H9 (cell line): ENCODE results near the gene LYST. TPM values are rescaled to one million over a fixed set of nuclear protein-coding genes. Genes with fewer than 3 reads are reported as not detected.

ENCODE experiments used
- DNase-seq: peaks from one replicate; pipeline ENCODE4 v3.0.0-alpha.2; 2017
- H2AFZ ChIP-seq: one replicate; pipeline ENCODE4 v1.6.1; 2013; ENCODE audit warnings: mild to moderate bottlenecking, low read length, control low read depth, moderate library complexity
- H2AK5ac ChIP-seq: 2 replicates; pipeline ENCODE4 v1.6.1; 2013; ENCODE audit warnings: low read length, control low read depth, mixed read lengths; ENCODE audit not compliant: insufficient read length
- H2BK120ac ChIP-seq: one replicate; pipeline ENCODE4 v1.6.1; 2013; ENCODE audit warnings: low read depth, mild to moderate bottlenecking, low read length, control low read depth, inconsistent platforms; ENCODE audit not compliant: poor library complexity, severe bottlenecking
- H2BK12ac ChIP-seq: 2 replicates; pipeline ENCODE4 v1.6.1; 2013; ENCODE audit warnings: low read length, control low read depth, mixed read lengths, low read depth; ENCODE audit not compliant: insufficient read length
- H2BK15ac ChIP-seq: 2 replicates; pipeline ENCODE4 v1.6.1; 2013; ENCODE audit warnings: low read depth, low read length, control low read depth
- H2BK20ac ChIP-seq: one replicate; pipeline ENCODE4 v1.6.1; 2013; ENCODE audit warnings: low read depth, mild to moderate bottlenecking, low read length, control low read depth, inconsistent platforms; ENCODE audit not compliant: poor library complexity, severe bottlenecking
- H2BK5ac ChIP-seq: 2 replicates; pipeline ENCODE4 v1.6.1; 2013; ENCODE audit warnings: low read length, control low read depth, mixed read lengths; ENCODE audit not compliant: insufficient read length
- H3K14ac ChIP-seq: 2 replicates; pipeline ENCODE4 v1.6.1; 2013; ENCODE audit warnings: low read length, control low read depth; ENCODE audit not compliant: insufficient read depth
- H3K18ac ChIP-seq: 2 replicates; pipeline ENCODE4 v1.6.1; 2013; ENCODE audit warnings: low read depth, mild to moderate bottlenecking, mixed read lengths, low read length, control low read depth; ENCODE audit not compliant: insufficient read length
- H3K23ac ChIP-seq: 2 replicates; pipeline ENCODE4 v1.6.1; 2013; ENCODE audit warnings: low read length, control low read depth, mixed read lengths, low read depth; ENCODE audit not compliant: insufficient read length
- H3K23me2 ChIP-seq: 2 replicates; pipeline ENCODE4 v1.6.1; 2013; ENCODE audit warnings: low read depth, mild to moderate bottlenecking, mixed read lengths, low read length, control low read depth; ENCODE audit not compliant: insufficient read length, poor library complexity, severe bottlenecking
- H3K27ac ChIP-seq: 2 replicates; pipeline ENCODE4 v1.5.1; 2013; ENCODE audit warnings: low read length, control low read depth, mixed read lengths, low read depth; ENCODE audit not compliant: insufficient read length
- H3K27me3 ChIP-seq: 2 replicates; pipeline ENCODE4 v1.6.1; 2013; ENCODE audit warnings: low read length, control low read depth, inconsistent platforms; ENCODE audit not compliant: insufficient read depth
- H3K4ac ChIP-seq: 2 replicates; pipeline ENCODE4 v1.6.1; 2013; ENCODE audit warnings: low read depth, mild to moderate bottlenecking, control low read depth, inconsistent platforms, low read length, moderate library complexity
- H3K4me1 ChIP-seq: 2 replicates; pipeline ENCODE4 v1.6.1; 2013; ENCODE audit warnings: low read length, control low read depth, inconsistent platforms; ENCODE audit not compliant: insufficient read depth
- H3K4me2 ChIP-seq: 2 replicates; pipeline ENCODE4 v1.6.1; 2013; ENCODE audit warnings: low read length, control low read depth, mixed read lengths; ENCODE audit not compliant: insufficient read length, insufficient read depth
- H3K56ac ChIP-seq: 2 replicates; pipeline ENCODE4 v1.6.1; 2013; ENCODE audit warnings: low read depth, mild to moderate bottlenecking, mixed read lengths, low read length, control low read depth; ENCODE audit not compliant: insufficient read length
- H3K79me1 ChIP-seq: 2 replicates; pipeline ENCODE4 v1.6.1; 2013; ENCODE audit warnings: low read depth, mild to moderate bottlenecking, moderate library complexity, low read length, control low read depth, inconsistent platforms; ENCODE audit not compliant: insufficient read depth, poor library complexity, severe bottlenecking
- H3K79me2 ChIP-seq: 2 replicates; pipeline ENCODE4 v1.6.1; 2013; ENCODE audit warnings: low read length, control low read depth, inconsistent platforms; ENCODE audit not compliant: insufficient read depth
- H3K9ac ChIP-seq: 2 replicates; pipeline ENCODE4 v1.6.1; 2013; ENCODE audit warnings: low read length, control low read depth, mixed read lengths; ENCODE audit not compliant: insufficient read length; ENCODE audit errors: extremely low read depth
- H3K9me3 ChIP-seq: one replicate; pipeline ENCODE4 v1.6.1; 2013; ENCODE audit warnings: low read depth, low read length, inconsistent platforms; ENCODE audit not compliant: control insufficient read depth
- H3T11ph ChIP-seq: one replicate; pipeline ENCODE4 v1.6.1; 2013; ENCODE audit warnings: mild to moderate bottlenecking, low read length, control low read depth, inconsistent platforms
- H4K20me1 ChIP-seq: one replicate; pipeline ENCODE4 v1.6.1; 2013; ENCODE audit not compliant: control insufficient read depth, insufficient read length, insufficient read depth
- H4K5ac ChIP-seq: 2 replicates; pipeline ENCODE4 v1.6.1; 2013; ENCODE audit warnings: low read depth, mild to moderate bottlenecking, mixed read lengths, low read length, control low read depth; ENCODE audit not compliant: insufficient read length
- H4K8ac ChIP-seq: replicated peaks from 2 replicates; pipeline ENCODE4 v1.6.1; 2013; ENCODE audit warnings: low read length, control low read depth, mixed read lengths, low read depth; ENCODE audit not compliant: insufficient read length
- H4K91ac ChIP-seq: 2 replicates; pipeline ENCODE4 v1.6.1; 2013; ENCODE audit warnings: low read depth, mild to moderate bottlenecking, moderate library complexity, mixed read lengths, low read length, control low read depth; ENCODE audit not compliant: insufficient read length
- H3K27ac Mint-ChIP-seq, 3 experiments: 2 replicates in 2 of 3; 3 replicates in 1 of 3; pipeline ENCODE4 v1.8.0; 2020 to 2021; ENCODE audit warnings: mixed read lengths in 3 of 3, mild to moderate bottlenecking in 1 of 3, moderate library complexity in 1 of 3
- H3K27me3 Mint-ChIP-seq: 2 replicates; pipeline ENCODE4 v1.8.0; 2021; ENCODE audit warnings: low read depth, mild to moderate bottlenecking, moderate library complexity, mixed read lengths
- H3K36me3 Mint-ChIP-seq, 3 experiments: 2 replicates in 2 of 3; 3 replicates in 1 of 3; pipeline ENCODE4 v1.8.0; 2020 to 2021; ENCODE audit warnings: low read depth in 3 of 3, mixed read lengths in 3 of 3; ENCODE audit not compliant: insufficient read depth in 1 of 3
- H3K4me1 Mint-ChIP-seq, 2 experiments: 2 replicates each; pipeline ENCODE4 v1.8.0; 2020; ENCODE audit warnings: mixed read lengths in 2 of 2
- H3K4me3 Mint-ChIP-seq, 2 experiments: 2 replicates in 1 of 2; 3 replicates in 1 of 2; pipeline ENCODE4 v1.8.0; 2020 to 2021; ENCODE audit warnings: mild to moderate bottlenecking in 2 of 2, mixed read lengths in 2 of 2, moderate library complexity in 1 of 2
- H3K9me3 Mint-ChIP-seq, 2 experiments: 2 replicates in 1 of 2; 3 replicates in 1 of 2; pipeline ENCODE4 v1.8.0; 2020; ENCODE audit warnings: mild to moderate bottlenecking in 2 of 2, mixed read lengths in 2 of 2, moderate library complexity in 1 of 2
- WGBS: extraction: QIAGEN DNeasy Blood & Tissue Kit; methylation state at CpG from one replicate; pipeline ENCODE4 v1.1.7; 2013; ENCODE audit warnings: missing lambda C conversion rate, low lambda C conversion rate, mixed read lengths; ENCODE audit not compliant: insufficient read length; ENCODE audit errors: extremely low coverage; 5-methylcytosine and 5-hydroxymethylcytosine counted together
- total RNA-seq: library from RNA; stranded (reverse); gene quantifications from 2 replicates; pipeline ENCODE4 v1.2.1, GENCODE V29; 2021
- TF ChIP-seq, protein P1 (sequence below): fragments of 200-600 bp; sonication (generic); conservative IDR thresholded peaks from 3 replicates; pipeline ENCODE4 v1.8.0; 2021; ENCODE audit warnings: antibody characterized with exemption, mild to moderate bottlenecking

LYST gene
- total RNA-seq, 1 experiment from 2014 or later: 0.13 TPM

DNA sequence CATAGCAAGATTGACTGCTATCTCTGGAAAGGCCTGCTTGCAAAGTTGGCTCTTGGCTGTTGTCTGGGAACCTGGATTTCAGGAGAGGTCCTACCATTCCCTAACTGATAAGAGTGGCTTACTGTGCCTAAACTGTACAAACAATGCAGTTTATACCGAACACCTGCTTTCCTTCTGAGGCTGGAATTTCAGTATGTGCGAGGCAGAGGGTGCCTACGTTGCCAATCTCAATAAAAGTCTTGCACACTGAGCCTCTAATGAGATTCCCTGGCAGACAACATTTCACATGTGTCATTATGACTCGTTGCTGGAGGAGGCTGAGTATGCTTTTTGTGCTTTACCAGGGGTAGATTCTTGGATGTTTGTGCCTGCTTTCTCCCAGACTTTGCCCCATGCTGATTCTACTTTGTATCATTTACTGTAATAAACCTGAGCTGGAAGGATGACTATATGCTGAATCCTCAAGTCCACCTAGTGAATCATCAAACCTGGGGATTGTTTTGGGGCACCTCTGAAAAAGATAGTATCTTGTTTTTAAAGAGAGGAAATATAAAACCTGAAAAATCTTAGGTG lies 158.2 kb downstream of the LYST start:
- Histone ChIP-seq H2AFZ (no peak overlapping the region), H3K4me2 (no peak overlapping the region), H2BK12ac (no peak overlapping the region), H4K8ac (no peak overlapping the region), H3K18ac (no peak overlapping the region), H3K27me3 (no peaks in the 10 kb centered on the region), H3K4me1 (no peaks in the 10 kb centered on the region; the same call in 1 of the 2 replicates), H3K23ac (no peak overlapping the region), H3K23me2 (no peaks in the 10 kb centered on the region), H3K79me1 (no peaks in the 10 kb centered on the region), H2BK5ac (no peak overlapping the region), H3K27ac (no peak overlapping the region), H4K5ac (no peak overlapping the region), H4K91ac (no peak overlapping the region), H3K56ac (no peak overlapping the region), H3K79me2 (no peaks in the 10 kb centered on the region), H3K4ac (no peak overlapping the region), H4K20me1 (no peaks in the 10 kb centered on the region), H3K9ac (no peak overlapping the region), H3T11ph (no peak overlapping the region), H2BK120ac (no peak overlapping the region), H2AK5ac (no peak overlapping the region), H2BK20ac (no peak overlapping the region), H3K14ac (no peak overlapping the region), H3K9me3 (no peaks in the 10 kb centered on the region), H2BK15ac (no peak overlapping the region)
- TF ChIP-seq, protein P1, sequence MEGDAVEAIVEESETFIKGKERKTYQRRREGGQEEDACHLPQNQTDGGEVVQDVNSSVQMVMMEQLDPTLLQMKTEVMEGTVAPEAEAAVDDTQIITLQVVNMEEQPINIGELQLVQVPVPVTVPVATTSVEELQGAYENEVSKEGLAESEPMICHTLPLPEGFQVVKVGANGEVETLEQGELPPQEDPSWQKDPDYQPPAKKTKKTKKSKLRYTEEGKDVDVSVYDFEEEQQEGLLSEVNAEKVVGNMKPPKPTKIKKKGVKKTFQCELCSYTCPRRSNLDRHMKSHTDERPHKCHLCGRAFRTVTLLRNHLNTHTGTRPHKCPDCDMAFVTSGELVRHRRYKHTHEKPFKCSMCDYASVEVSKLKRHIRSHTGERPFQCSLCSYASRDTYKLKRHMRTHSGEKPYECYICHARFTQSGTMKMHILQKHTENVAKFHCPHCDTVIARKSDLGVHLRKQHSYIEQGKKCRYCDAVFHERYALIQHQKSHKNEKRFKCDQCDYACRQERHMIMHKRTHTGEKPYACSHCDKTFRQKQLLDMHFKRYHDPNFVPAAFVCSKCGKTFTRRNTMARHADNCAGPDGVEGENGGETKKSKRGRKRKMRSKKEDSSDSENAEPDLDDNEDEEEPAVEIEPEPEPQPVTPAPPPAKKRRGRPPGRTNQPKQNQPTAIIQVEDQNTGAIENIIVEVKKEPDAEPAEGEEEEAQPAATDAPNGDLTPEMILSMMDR: no peak
- Mint-ChIP-seq H3K36me3 (no peaks in the 10 kb centered on the region), H3K27ac (peak overlapping the region in 1 of 3 experiments; percentile 26; a peak in 2 of 7 replicates), H3K9me3 (no peaks in the 10 kb centered on the region), H3K27me3 (no peaks in the 10 kb centered on the region), H3K4me1 (peaks cover 10 to 25% of the 10 kb centered on the region in 2 experiments), H3K4me3 (no peak overlapping the region)
- no peak for DNase-seq
- no CpG with 5 or more reads among the region's 4 CpGs for WGBS
